Upper lobe of left lung (tissue), 4 donors: Measurements from ENCODE around the gene CXCL8.

Experiments used
- EP300 ChIP-seq, 4 donors: sonication (generic); formaldehyde crosslinking; IDR thresholded peaks; one replicate each; pipeline ENCODE4 v1.5.1; 2017; ENCODE audit warnings: antibody characterized with exemption in 4 of 4, control low read depth in 2 of 4
- POLR2A ChIP-seq, 4 donors: fragments of 450-650 bp; IDR thresholded peaks; one replicate each; pipeline ENCODE4 v1.5.1; 2016 to 2017; ENCODE audit warnings: antibody characterized with exemption in 4 of 4, mild to moderate bottlenecking in 2 of 4
- POLR2AphosphoS5 ChIP-seq, 2 donors: sonication (generic); formaldehyde crosslinking; IDR thresholded peaks; one replicate each; pipeline ENCODE4 v1.5.1; 2017; ENCODE audit warnings: antibody characterized with exemption in 2 of 2
- TF ChIP-seq, protein P1 (sequence below), 6 experiments: fragments of 450-650 bp in 4 of 6; fragments of 200-600 bp in 2 of 6; sonication (generic) in 2 of 6; IDR thresholded peaks; one replicate each; pipeline ENCODE4 v1.5.1; 2016 to 2019; ENCODE audit warnings: antibody characterized with exemption in 6 of 6

DNA sequence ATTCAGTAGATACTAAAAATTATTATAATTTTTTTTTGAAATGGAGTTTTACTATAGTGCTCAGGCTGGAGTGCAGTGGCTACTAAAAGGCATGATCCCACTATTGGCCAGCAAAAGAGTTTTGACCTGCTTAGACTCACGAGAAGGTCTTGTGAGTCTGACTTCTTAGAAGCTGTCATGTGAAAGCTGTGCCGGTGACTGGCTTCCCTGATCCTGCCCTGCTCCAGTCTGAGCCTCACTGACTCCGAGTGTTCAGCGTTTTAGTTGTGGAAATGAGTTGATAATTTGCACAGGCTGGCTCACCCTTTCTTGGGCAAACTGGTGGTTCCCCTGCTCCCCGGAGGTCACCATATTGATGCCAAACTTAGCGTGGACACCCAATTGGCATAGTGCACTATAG, 16.4 kb upstream of the CXCL8 start:
- no peak for TF ChIP-seq EP300 (IDR thresholded peaks at IDR 0.05)
- TF ChIP-seq, protein P1, sequence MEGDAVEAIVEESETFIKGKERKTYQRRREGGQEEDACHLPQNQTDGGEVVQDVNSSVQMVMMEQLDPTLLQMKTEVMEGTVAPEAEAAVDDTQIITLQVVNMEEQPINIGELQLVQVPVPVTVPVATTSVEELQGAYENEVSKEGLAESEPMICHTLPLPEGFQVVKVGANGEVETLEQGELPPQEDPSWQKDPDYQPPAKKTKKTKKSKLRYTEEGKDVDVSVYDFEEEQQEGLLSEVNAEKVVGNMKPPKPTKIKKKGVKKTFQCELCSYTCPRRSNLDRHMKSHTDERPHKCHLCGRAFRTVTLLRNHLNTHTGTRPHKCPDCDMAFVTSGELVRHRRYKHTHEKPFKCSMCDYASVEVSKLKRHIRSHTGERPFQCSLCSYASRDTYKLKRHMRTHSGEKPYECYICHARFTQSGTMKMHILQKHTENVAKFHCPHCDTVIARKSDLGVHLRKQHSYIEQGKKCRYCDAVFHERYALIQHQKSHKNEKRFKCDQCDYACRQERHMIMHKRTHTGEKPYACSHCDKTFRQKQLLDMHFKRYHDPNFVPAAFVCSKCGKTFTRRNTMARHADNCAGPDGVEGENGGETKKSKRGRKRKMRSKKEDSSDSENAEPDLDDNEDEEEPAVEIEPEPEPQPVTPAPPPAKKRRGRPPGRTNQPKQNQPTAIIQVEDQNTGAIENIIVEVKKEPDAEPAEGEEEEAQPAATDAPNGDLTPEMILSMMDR (IDR thresholded peaks at IDR 0.05), result no peak
- peak in 1 of 4 donors; percentile 17 for TF ChIP-seq POLR2A (IDR thresholded peaks at IDR 0.05)
- no peak for TF ChIP-seq POLR2AphosphoS5 (IDR thresholded peaks at IDR 0.05)
